ENCODE data around the gene ARHGEF3. TPM values are rescaled to one million over a fixed set of nuclear protein-coding genes. Genes with fewer than 3 reads are reported as not detected.

ARHGEF3 gene
- total and polyA plus RNA-seq, 4 donors, result 10.4 to 40.9 (median 21.0) TPM

DNA sequence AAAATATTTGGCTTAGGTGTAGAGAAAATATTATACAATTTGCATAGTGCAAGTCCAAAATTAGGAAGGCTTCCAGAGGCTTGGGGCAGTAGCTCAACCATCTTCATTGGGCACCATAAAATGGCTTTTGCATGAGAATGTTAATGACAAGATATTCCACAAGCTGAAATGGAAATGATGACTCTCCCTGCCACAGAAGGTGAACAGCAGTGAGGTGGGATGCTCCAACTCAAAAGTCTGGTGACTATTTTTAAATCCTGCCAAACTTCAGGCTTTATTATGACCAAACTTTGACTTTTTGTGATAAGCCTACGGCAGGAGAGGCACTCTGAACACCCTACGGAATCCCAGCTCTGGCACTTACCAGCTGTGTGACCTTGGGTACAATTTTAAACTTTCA is 37.6 kb downstream of the ARHGEF3 start:
- TF ChIP-seq, protein P1, sequence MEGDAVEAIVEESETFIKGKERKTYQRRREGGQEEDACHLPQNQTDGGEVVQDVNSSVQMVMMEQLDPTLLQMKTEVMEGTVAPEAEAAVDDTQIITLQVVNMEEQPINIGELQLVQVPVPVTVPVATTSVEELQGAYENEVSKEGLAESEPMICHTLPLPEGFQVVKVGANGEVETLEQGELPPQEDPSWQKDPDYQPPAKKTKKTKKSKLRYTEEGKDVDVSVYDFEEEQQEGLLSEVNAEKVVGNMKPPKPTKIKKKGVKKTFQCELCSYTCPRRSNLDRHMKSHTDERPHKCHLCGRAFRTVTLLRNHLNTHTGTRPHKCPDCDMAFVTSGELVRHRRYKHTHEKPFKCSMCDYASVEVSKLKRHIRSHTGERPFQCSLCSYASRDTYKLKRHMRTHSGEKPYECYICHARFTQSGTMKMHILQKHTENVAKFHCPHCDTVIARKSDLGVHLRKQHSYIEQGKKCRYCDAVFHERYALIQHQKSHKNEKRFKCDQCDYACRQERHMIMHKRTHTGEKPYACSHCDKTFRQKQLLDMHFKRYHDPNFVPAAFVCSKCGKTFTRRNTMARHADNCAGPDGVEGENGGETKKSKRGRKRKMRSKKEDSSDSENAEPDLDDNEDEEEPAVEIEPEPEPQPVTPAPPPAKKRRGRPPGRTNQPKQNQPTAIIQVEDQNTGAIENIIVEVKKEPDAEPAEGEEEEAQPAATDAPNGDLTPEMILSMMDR (IDR thresholded peaks at IDR 0.05; ENCODE audit: control extremely low read depth, extremely low read depth), result no peak
- WGBS, 2 donors, result 94 to 96% methylated on average over 2 of the region's 2 CpGs
- Histone ChIP-seq H3K27me3 (ENCODE audit: control insufficient read depth in 3 of 3, insufficient read depth in 3 of 3, low read length in 2 of 3) (no peaks in the 10 kb centered on the region), H3K4me1 (ENCODE audit: control insufficient read depth in 5 of 5, insufficient read depth in 5 of 5, low read length in 5 of 5) (peaks cover 0 to 13% (median 5%) of the 10 kb centered on the region in 5 donors), H3K4me3 (no peak overlapping the region), H3K9me3 (ENCODE audit: control insufficient read depth in 4 of 4, insufficient read depth in 3 of 4, low read length in 3 of 4) (no peaks in the 10 kb centered on the region), H3K36me3 (ENCODE audit: control insufficient read depth in 4 of 4, insufficient read depth in 4 of 4, low read length in 4 of 4) (peaks cover 0 to 3% (median 0%) of the 10 kb centered on the region in 4 donors), H3K27ac (ENCODE audit: low read depth in 1 of 2, low read length in 1 of 2) (no peak overlapping the region), H3K9ac (ENCODE audit: insufficient read depth in 1 of 2, low read length in 2 of 2) (no peak overlapping the region)
- ATAC-seq (ENCODE audit: insufficient read depth, low FRiP score), result no peak
- no peak for DNase-seq

DNA sequence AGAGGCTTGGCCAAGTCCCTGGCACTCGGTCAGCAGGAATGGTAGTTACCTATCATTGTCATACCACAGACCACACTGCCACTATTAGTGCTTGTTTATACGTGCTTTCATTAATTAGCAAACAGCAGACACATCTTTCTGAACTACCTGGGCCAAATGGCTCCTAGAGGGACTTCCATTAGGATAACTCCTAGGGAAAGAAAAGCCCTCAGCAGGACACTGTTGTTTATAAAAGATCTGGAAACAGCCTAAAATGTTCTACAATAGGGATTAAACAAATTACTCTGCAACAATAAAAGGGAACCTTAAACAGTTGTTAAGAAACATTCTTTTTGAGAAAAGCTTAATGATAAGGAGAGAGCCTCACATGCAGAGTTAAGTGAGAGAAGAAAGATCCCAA is 38.5 kb downstream of the ARHGEF3 start:
- Histone ChIP-seq H3K36me3 (ENCODE audit: control insufficient read depth in 4 of 4, insufficient read depth in 4 of 4, low read length in 4 of 4) (peaks cover 0 to 2% (median 0%) of the 10 kb centered on the region in 4 donors), H3K4me3 (no peak overlapping the region), H3K9me3 (ENCODE audit: control insufficient read depth in 4 of 4, insufficient read depth in 3 of 4, low read length in 3 of 4) (no peaks in the 10 kb centered on the region), H3K27ac (ENCODE audit: low read depth in 1 of 2, low read length in 1 of 2) (no peak overlapping the region), H3K9ac (ENCODE audit: insufficient read depth in 1 of 2, low read length in 2 of 2) (no peak overlapping the region), H3K27me3 (ENCODE audit: control insufficient read depth in 3 of 3, insufficient read depth in 3 of 3, low read length in 2 of 3) (no peaks in the 10 kb centered on the region), H3K4me1 (ENCODE audit: control insufficient read depth in 5 of 5, insufficient read depth in 5 of 5, low read length in 5 of 5) (peaks cover 0 to 15% (median 6%) of the 10 kb centered on the region in 5 donors)
- WGBS, 2 donors, result 62 to 86% methylated on average over 2 of the region's 2 CpGs
- ATAC-seq (ENCODE audit: insufficient read depth, low FRiP score) (no peak), DNase-seq (no peak)
- TF ChIP-seq, protein P1 (IDR thresholded peaks at IDR 0.05; ENCODE audit: control extremely low read depth, extremely low read depth), result no peak

DNA sequence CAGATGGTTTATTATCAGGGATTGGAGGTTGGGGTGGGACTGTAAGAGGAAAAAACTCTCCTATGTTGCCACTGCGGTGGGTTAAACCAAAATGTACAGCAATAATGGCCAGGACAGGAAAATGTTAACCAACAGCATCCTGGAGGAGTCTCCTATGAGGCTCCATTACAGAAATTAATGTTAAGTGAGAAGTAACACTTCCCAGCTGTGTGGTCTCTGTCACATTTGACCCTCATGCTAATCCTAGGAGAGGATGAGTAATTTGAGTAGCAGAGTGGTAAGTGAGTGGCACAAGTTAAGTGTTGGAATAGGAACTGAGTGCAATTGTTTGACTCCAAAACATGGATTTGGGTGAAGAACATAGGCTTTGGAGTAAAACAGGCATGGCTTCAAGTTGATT is 39.0 kb downstream of the ARHGEF3 start:
- H3K27ac ChIP-seq (ENCODE audit: low read depth in 1 of 2, low read length in 1 of 2), result no peak overlapping the region
- no peaks in the 10 kb centered on the region for H3K9me3 ChIP-seq (ENCODE audit: control insufficient read depth in 4 of 4, insufficient read depth in 3 of 4, low read length in 3 of 4)
- no peaks in the 10 kb centered on the region for H3K27me3 ChIP-seq (ENCODE audit: control insufficient read depth in 3 of 3, insufficient read depth in 3 of 3, low read length in 2 of 3)
- DNase-seq (no peak), ATAC-seq (ENCODE audit: insufficient read depth, low FRiP score) (no peak)
- peaks cover 0 to 16% (median 6%) of the 10 kb centered on the region in 5 donors for H3K4me1 ChIP-seq (ENCODE audit: control insufficient read depth in 5 of 5, insufficient read depth in 5 of 5, low read length in 5 of 5)
- TF ChIP-seq, protein P1 (IDR thresholded peaks at IDR 0.05; ENCODE audit: control extremely low read depth, extremely low read depth), result no peak
- no peak overlapping the region for H3K4me3 ChIP-seq
- WGBS, 2 donors, result 68 to 75% methylated on average over 1 of the region's 1 CpG
- no peak overlapping the region for H3K9ac ChIP-seq (ENCODE audit: insufficient read depth in 1 of 2, low read length in 2 of 2)
- H3K36me3 ChIP-seq (ENCODE audit: control insufficient read depth in 4 of 4, insufficient read depth in 4 of 4, low read length in 4 of 4), result peaks cover 0 to 2% (median 0%) of the 10 kb centered on the region in 4 donors

Data from lung (tissue), 12 donors.